Embryonic facial prominence (tissue), 1 donor: ENCODE measurements around the gene SKA3.
"Not testable (repeated sequence)": the region's sequence is repeated elsewhere in the genome, so short reads cannot be mapped to it uniquely, and the experiment has no call there.

Experiments used
- DNase-seq: peaks from one replicate; pipeline ENCODE4 v3.0.0-alpha.2; 2016; ENCODE audit errors: extremely low spot score

SKA3 gene

GRCh38 chr13:21165606-21166005 lies 10.7 kb downstream of the SKA3 start:
- DNase-seq = not testable (repeated sequence)

- no peak for DNase-seq
Measured at GRCh38 chr13:21164631-21165030, 11.7 kb downstream of the SKA3 start.

- DNase-seq = no peak
Measured at GRCh38 chr13:21152251-21152899, 24.0 kb downstream of the SKA3 start.

GRCh38 chr13:21150013-21150412 lies 26.3 kb downstream of the SKA3 start:
- DNase-seq = no peak

- no peak for DNase-seq
Measured at GRCh38 chr13:21149568-21149967, 26.8 kb downstream of the SKA3 start.

GRCh38 chr13:21148557-21149258 lies 27.6 kb downstream of the SKA3 start:
- no peak for DNase-seq

- DNase-seq = no peak
Measured at GRCh38 chr13:21147827-21148226, 28.5 kb downstream of the SKA3 start.

- DNase-seq = no peak
Measured at GRCh38 chr13:21142766-21143165, 33.6 kb downstream of the SKA3 start.

GRCh38 chr13:21139374-21139773 lies 37.0 kb downstream of the SKA3 start:
- DNase-seq = no peak

GRCh38 chr13:21138561-21138960 lies 37.8 kb downstream of the SKA3 start:
- no peak for DNase-seq

- no peak for DNase-seq
Measured at GRCh38 chr13:21137696-21138095, 38.7 kb downstream of the SKA3 start.

GRCh38 chr13:21135833-21136232 lies 40.5 kb downstream of the SKA3 start:
- not testable (repeated sequence) for DNase-seq

GRCh38 chr13:21134475-21134874 lies 41.9 kb downstream of the SKA3 start:
- no peak for DNase-seq

- DNase-seq = no peak
Measured at GRCh38 chr13:21133077-21133476, 43.3 kb downstream of the SKA3 start.

- no peak for DNase-seq
Measured at GRCh38 chr13:21130116-21130515, 46.2 kb downstream of the SKA3 start.

GRCh38 chr13:21124852-21125251 lies 51.5 kb downstream of the SKA3 start:
- no peak for DNase-seq

- no peak for DNase-seq
Measured at GRCh38 chr13:21123956-21124355, 52.4 kb downstream of the SKA3 start.

- no peak for DNase-seq
Measured at GRCh38 chr13:21121616-21122015, 54.7 kb downstream of the SKA3 start.

- DNase-seq = no peak
Measured at GRCh38 chr13:21120191-21120590, 56.2 kb downstream of the SKA3 start.

GRCh38 chr13:21119526-21119925 lies 56.8 kb downstream of the SKA3 start:
- DNase-seq = no peak

- no peak for DNase-seq
Measured at GRCh38 chr13:21118180-21118579, 58.2 kb downstream of the SKA3 start.

GRCh38 chr13:21117104-21117809 lies 59.1 kb downstream of the SKA3 start:
- no peak for DNase-seq

- no peak for DNase-seq
Measured at GRCh38 chr13:21116141-21116540, 60.2 kb downstream of the SKA3 start.
